ENCODE results near the gene TMEM108.

The TMEM108 gene

DNA sequence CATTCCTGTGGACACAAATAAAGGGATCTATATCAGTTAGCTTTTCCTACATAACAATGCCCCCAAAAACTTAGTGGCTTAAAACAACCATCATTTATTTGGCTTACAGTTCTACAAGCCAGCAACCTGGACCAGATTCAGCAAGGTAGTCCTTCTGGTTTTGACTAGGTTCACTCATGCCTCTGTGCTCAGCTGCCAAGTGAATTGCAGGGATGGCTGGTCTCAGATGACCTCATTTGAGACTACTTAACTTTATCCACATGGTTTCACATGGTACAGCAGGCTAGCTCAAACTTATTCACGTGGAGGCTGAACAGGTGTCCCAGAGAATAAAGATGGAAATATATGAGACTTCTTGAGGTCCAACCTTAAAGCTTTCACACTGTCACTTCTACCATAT is 242.4 kb downstream of the TMEM108 start:
- DNase-seq (ENCODE audit: low spot score): peak; percentile 73

DNA sequence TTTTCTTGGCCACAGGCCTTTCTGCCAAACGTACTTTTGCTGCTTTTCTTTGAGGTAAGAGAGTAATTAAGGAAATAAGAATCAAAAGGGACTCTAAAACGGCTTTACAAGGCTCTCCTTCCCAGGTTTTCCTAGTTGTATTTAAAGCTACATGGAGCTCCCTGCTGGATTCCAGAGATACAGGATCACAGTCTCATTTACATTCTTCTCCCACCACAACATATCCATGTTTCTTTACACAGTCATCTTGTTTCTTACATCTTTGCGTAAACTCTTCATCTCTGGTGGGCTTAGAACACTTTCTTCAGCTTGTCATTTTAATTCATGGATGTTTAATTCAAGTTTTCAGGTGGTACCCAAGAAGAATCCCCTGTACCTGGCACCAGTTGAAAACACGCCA is 244.0 kb downstream of the TMEM108 start:
- no peak for DNase-seq (ENCODE audit: low spot score)

DNA sequence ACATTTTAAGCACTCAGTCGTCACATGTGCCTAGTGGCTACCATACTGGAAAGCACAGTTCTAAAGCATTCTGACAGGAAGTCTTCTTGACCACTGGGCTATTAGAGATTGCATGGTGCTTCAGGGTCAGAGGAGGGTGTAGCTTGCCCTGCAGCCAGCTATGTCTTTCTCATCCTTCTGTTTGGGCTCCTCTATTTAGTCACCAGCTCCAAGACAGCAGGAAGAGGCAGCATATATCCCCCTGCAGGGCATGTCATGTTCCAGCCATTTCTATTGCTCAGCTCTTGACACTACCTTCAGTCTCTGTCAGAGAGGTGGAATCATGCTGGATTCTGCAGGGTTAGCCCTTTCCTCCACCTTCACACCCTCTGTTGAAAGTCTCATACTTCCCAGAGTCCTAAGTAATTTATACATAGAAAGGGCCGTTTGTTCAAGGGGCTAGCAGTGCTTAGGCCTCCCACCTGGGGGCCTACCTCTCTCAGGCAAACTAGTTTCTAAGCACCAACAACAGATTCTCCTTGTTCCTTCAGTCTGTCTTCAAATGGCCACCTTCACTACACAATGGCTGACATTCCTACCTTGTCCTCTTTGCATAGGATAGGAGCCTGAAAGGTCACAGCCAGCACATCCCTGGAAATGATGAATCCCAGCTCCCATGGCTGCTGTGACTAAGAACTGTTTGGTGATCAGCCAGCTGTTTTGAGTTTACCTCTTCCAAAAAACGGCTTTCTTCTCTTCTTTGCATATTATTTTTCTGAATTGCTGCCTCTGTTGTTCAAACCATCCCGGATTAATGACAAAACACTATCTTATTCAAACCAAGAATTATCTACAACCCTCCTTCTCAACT is 246.0 kb downstream of the TMEM108 start:
- DNase-seq (ENCODE audit: low spot score): no peak

DNA sequence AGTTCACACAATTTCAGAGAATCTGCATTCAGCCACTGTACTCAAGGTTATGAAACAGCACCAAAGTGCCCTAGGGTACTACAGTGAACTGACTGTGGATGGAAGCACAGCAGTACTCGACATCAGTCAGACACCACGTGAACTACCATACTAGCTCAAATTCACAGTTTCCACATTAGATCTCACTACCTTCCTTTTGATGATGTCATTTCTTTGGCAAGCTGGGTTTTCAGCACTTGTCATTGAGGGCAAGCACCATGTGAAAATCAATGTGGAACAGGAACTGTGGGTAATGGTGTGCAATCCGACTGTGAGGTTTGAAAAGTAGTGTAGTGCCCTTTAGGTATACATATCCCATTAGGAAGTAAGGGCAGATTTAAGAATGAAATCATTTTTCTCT is 251.1 kb downstream of the TMEM108 start:
- no peak for DNase-seq (ENCODE audit: low spot score)

DNA sequence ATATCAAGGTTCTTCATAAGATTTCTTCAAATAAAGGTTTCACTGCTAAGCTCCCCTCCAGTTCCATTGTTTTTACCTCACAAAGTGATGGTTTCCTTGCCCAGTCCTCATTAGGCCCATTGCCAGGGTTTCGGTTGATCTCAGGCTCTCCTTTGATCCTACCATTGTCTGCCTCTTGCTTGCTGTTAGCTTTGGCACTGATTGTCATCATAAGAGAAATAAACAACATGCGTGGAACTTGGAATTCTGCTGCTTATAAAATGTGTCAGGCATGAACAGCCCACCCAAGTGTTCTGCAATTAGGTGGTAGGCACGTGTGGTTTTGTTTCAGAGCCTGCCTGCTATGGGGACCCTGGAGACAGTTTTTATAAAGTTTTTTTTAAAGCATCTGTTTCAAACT is 254.1 kb downstream of the TMEM108 start:
- no peak for DNase-seq (ENCODE audit: low spot score)

DNA sequence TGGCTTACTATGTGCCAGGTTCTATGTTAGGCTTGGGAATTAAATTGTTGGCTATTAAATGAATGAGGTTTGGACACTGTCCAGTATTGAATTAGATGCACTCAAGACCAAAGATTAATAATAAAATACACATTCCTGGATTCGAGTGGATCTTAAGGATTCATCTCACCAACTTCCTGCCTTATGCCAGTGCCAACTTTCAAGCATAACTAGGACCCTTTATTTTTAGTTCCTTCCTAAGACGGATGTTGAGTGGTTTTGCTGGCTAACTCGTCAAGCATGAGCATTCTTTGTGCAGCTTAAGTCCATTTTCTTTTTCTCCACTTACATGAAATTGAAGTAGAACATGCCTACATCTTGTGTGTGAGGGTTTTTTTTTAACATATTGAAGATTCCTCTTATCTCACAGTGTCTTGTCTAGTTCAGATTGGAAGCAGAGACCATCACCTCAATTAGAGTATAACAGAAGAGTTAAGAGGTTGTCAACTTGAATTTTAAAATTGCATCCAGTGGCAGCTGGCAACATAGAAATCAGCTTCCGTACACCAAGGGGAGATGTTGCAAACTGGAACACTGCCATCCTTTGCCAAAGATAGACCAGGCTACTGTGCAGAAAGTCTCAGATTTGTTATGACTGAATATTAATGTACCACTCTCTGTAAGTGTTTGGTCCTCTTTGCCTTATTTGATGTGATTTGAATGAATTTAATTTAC is 255.4 kb downstream of the TMEM108 start:
- no peak for DNase-seq (ENCODE audit: low spot score)

DNA sequence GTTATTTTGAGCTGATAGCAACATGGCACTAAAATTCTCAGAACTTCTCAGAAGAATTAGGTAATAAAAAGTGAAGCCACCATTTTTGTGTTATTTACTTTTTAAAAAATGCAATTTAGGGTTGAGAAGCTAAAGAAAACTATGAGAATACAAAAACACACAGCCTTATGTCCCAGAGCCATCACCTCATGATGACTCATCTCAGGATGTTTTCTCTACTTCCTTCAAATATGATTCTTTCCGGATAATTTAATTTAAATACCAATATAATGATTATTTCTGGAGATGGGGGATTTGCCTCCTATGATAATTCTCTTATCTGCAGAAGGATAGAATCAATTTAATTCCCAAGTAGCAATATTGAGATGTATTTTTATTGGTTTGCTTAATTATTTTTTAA is 256.1 kb downstream of the TMEM108 start:
- DNase-seq (ENCODE audit: low spot score): peak; percentile 15

DNA sequence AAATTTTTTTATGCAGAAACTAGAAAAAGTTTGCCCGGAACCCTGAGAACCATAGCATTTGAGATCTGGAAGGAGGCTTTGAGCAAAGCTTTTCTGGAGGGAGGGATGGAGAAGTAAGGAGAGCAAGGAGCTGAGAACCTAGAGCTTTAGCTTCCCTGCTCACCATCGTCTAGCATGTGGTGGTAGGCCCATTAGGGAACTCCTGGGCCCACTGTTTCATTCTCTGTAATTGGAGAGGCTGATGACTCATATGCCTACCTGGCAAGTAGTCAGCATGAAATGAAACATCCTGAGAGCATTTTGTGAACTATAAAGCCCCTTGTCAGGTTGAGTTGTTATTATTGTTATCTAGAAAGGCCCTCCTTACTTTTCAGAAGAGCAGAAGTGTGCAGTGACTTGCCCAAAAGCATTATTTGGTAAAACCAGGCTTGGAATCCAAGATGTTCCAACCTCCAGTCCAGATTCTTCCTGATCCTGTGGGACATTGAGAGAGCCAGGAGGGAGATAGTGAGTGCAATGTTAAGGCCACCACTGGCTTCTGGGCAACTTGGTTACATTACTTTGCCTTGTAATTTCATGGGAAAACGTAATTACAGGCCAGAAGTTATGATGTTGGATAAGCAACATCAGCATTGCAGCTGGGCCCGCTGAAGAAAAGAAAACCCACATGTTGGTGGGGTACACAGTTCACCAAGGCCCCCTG is 257.2 kb downstream of the TMEM108 start:
- DNase-seq (ENCODE audit: low spot score): peak; percentile 69

DNA sequence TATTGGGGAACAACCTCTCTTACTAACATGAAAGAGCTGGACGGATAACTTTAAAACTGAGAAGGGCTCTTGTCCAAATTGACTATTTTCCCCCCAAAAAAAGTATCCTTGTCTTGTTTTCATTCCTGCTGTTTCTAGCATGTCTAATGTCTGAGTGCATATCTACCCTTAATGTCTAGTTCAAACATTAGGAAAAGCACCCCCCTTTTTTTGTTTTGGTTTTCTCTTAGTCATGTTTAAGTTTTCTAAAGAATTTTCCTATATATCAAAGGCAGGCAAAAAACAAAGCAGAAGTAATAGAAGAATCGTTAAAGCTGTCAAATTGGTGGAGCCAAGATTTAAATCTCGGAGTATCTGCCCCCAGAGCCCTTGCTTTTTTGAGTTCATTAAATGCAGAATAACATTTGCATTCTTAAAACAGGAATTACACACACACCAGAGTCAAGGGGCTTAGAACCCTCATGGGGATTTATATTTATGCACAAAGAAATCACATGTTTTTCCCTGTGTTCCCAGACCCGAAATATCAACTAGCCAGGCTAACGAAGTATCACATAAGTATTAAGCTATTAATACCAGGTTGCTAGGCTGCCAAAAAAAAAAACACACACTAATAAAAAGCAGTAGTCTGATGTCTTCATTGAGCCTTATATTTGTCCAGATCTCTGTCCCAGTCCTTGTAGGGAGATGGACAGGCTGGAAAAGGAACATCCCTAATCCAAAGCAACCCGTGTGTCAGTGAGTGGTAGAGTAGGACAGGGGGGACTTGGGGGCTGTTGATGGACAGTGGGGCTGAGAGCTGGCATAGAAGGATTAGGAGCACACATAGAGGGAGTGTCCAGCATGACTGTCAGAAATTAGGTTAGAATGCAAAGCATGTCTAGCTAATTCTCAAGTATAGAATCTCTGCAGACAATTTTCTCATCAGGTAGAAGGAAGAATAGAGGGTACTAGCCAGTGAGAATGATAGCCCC is 258.0 kb downstream of the TMEM108 start:
- DNase-seq (ENCODE audit: low spot score): no peak

DNA sequence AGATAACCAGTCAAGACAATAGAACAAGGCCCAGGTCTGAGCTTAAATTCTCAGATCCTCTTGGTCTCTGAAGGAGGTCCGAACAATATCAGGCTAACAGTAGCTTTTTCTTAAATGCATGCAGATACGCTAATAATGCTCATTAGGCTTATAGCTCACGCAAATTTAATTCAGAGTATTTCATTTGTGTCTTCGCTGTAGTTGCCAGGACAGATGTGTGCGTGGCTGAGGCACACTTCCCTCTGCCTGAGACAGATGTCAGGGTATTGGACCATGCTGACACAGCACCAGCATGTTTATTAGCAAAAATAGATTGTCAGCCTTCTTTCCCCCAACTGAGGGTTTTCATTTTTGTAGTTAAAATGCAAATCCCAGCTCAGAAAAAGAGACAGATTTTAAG is 258.8 kb downstream of the TMEM108 start:
- DNase-seq (ENCODE audit: low spot score): no peak

DNA sequence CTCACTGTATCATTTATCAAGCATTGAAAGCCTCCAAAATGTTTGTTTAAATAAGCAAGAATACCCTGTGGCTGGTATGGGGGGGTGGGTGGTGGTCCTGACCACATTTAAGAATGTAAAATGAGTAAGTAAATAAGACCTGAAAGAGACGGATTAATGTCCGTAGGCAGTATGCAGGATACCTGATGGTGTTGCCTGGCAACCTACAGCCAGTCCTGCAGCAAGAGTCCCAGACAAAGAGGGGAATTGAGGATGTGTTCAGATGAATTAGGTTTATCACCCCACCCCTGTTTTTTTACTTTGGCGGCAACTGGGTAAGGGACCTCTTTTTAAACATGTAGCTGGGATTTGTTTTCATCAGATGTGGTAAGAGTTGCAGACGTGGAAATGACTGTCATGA is 261.9 kb downstream of the TMEM108 start:
- DNase-seq (ENCODE audit: low spot score): no peak

DNA sequence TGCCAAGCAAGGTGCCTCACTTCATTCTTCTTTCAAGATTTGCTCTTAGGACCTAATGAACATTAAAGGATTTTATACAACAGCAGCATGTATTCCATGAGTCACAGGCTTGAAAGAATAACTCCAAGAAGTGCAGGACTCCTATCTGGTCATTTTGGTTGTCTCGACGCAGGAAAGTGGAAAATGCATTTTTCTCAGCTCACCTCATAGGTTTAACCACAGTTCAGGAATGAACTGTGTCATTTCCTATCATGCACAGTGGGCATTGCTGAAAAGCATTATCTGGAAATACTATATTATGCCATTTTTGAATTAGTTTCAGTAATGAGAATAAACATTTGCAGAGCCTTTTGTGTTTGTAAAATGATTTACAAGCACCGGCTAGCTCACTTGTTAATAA is 263.0 kb downstream of the TMEM108 start:
- peak; percentile 86 for DNase-seq (ENCODE audit: low spot score)

DNA sequence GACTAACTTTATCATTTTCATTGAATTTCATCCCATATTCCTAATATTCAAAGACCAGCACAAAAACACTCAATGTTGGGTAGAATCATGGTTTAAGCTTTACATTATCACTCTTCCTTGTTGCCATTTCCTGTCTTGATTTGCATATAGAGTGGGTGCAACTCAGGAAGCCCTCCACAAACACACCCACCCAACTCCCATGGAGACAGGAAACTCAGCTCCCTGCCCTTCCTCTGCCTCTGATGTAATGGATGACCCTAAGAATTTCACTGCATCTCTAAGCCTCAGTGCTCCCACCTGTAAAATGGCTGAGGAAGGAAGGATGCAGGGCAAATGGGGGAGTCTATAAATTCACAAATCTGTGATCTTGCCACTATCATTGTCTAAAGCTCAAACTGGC is 263.5 kb downstream of the TMEM108 start:
- DNase-seq (ENCODE audit: low spot score): peak; percentile 49

DNA sequence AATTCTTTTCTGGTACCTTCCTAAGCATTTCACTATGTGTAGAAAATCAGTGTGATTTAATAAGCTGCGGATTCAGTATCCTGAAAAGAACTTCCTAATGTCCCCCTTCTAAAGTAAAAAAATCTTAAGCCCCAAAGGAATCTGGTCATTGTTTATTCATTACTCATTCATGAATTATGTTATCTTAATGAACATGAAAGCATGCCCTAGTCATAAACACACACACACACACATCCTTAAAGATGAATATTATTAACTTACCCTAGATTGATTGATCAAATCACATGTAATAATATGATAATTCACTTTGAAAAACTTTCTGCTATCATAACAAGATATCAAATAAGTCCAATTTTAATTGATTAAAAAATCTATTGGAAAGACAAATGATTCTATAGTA is 265.2 kb downstream of the TMEM108 start:
- no peak for DNase-seq (ENCODE audit: low spot score)

DNA sequence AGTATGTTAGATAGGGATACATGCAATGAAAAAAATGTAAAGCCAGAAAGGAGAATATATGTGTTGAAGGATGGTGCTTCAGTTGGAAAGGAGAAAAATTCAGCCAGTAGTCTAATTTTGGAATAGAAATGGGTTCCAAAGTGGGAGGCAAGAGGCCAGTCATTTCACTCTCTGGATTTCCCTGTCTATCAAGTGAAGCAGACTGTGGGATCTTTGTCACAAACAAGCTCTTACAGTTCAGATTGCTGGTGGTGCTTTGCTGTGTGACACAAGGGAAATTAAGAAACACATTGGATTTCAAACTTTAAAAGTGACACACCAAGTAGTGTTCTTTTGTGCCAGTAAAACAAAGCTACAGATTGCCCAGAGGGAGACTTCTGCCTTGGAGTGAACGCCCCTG is 279.7 kb downstream of the TMEM108 start:
- no peak for DNase-seq (ENCODE audit: low spot score)

DNA sequence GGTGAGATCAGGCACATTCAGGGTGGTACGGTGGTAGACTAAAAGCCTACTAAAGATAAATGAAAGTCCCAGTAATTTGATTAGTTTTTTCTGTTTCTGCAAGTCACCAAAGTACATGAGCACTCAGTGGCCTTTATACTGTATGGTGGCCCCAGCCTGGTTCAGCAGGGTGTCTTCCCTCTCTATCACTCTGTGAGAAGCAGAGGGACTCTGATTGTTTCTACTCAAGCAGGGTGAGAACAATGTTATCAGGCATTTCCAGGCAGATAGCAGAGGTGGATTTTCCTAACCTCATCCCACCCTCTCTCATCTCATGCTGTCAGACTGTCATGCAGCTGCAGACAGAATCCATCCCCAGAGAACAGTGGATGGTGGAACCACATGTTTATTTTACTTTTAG is 290.2 kb downstream of the TMEM108 start:
- DNase-seq (ENCODE audit: low spot score): no peak

DNA sequence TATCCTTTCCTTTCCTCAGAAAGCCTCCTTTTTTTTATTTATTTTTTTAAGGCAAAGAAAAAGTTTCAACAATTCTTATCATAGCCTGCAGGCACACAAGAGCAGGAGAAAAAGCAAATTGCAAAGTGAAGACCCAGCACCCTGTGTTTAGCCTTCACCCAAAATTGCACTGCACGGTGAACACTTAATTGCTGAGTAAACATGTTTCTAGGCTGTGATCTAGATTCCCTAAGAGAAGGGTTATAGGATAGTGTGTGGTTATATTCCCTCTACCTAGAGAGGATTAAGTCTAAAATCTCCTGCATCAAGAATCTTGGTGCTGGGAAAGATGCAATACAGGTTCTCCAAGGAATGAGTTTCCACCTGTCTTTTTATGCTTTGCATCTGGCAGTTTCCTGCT is 291.4 kb downstream of the TMEM108 start:
- DNase-seq (ENCODE audit: low spot score): no peak

DNA sequence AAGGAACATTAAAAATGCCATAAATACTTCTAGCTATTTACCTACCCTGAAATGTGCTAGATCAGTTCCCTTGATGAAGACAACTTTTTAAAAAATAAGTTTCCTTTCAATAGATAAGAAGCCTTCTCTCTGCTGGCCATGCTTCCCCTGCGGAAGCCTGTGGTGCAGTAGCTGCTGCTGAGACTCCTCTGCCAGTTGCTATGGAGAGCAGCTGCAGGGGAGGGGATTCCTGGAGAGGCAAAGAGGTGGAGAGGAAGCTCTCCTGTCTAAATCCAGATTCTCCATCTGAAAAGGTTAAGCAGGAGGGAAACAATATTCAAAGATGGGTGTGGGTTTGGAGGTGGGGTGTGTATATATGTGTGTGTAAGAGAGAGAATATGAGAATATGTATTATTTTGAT is 291.9 kb downstream of the TMEM108 start:
- DNase-seq (ENCODE audit: low spot score): no peak

DNA sequence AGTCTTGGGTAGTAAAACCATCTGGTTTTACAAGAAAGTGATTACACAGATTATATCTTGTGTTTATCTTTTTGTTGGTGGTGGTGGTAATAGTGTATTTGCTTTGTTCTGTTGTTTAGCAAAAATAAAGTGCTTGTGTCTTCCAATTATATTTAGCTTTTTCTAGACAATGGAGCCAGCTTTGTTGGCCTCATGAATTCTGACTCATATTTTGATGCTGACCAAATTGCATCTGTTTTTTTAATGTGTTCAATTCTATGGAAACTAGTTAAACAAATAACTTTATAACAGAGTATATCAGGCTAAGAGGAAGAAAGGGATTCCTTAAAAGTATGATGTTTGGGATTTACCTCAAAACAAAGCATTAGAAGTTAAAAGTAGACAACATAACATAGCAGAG is 292.3 kb downstream of the TMEM108 start:
- no peak for DNase-seq (ENCODE audit: low spot score)

DNA sequence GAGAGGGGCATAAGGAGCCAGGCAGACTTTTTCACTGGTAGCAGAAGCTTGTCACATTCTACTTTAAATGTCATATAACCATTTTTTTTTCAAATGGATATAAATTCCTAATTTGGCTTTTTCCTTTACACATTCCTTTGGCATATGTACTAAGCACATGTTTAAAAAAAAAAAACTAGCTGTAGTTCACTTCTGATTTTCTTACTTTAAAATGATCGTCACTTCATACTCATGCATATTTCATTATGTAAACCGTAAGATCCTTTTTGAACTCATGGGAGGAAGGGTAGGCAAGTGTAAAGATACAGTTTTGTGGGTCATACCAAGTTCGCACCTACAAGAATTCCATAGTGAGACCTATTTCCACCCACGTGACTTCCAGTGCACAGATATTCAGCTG is 316.5 kb downstream of the TMEM108 start:
- no peak for DNase-seq (ENCODE audit: low spot score)

DNA sequence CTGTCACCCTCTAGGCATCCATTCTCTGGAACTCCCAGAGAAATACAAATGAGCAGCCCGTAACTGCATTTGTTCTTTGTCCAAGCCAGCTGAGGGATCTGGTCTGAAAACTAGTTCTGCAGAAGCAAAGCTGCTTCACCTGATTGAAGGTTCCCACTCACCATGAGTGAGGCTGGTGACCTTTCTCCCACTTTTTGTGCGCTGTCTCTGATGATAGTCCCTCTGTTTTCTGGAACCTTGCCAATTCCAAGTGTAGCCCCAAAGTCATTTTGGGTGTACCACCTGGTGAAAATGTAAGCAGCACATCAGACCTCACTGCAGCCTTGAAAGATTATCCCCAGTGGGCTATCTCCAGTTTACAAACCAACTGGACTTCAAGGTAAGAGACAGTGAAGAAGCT is 322.3 kb downstream of the TMEM108 start:
- DNase-seq (ENCODE audit: low spot score): no peak

DNA sequence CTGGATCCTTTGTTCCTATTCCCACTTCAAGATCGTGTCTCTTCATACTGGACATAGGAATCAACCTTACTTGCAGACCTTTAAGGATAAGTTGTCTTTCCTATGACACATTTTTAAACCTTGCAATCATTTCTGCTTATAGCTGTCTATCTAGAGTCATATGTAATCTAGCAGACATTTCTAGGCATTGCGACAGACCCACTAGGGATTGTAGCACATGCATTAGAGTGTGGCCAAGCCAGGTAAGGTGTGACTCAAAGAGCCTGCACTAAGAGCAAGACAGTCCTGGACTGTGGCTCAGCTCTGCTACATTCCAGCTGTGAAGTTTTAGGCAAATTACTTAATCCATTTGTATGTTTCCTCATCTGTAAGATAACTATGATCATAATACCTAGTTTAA is 322.8 kb downstream of the TMEM108 start:
- no peak for DNase-seq (ENCODE audit: low spot score)

Measured in kidney tubule cell (primary cell).